Activated effector memory CD4-positive, alpha-beta T cell treated with Interleukin-2 at 50 U/mL for 16 hours (primary cell): ENCODE data around the gene AGL.
"Not testable (repeated sequence)": the region's sequence is repeated elsewhere in the genome, so short reads cannot be mapped to it uniquely, and the experiment has no call there.

Source experiments
- DNase-seq: peaks from one replicate; pipeline ENCODE4 v3.0.0-alpha.2; 2020

AGL gene

DNA sequence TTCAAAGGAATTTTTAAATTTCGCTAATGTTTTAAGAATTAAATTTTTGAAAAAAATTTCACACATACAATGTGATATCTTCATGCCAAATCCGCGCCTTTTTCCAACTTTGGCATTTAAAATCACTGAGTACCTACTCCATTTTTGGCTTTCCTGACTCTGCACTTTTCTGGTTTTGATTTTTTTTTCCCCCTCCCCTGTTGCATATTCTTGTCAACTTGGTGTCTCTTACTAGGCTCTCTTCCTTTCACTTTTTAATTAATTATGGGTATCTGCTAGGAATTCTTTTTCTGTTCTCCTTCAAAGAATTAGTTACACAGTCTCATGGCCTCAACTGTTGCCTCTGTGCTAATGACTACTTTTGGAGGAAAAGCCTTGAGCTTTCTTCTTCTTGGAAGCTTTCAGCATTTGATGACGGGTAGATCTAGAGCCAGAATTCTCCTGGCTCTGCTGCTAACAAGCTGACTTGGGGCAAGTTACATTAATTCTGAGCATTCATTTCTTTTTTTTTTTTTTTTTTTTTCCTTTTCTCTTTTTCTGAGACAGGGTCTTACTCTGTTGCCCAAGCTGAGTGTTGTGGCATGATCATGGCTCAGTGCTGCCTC is 1.8 kb downstream of the AGL start:
- no peak for DNase-seq

DNA sequence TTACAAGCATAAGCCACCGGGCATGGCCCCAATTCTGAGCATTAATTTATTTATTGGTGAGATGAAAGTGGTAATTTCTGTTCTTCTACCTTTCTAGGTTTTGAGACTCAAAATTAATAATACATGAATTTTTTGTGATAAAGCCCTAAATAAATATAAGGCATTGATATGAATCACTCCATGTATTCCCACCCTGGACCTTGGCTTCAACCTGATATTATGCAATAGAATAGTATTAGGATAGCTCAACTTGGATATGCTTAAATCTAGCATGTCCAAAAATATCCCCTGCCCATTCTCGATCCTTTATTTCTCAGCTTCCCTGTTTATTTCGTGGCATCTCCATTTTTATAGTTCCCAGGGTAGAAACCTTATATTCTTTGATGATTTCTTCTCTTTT is 2.5 kb downstream of the AGL start:
- no peak for DNase-seq

DNA sequence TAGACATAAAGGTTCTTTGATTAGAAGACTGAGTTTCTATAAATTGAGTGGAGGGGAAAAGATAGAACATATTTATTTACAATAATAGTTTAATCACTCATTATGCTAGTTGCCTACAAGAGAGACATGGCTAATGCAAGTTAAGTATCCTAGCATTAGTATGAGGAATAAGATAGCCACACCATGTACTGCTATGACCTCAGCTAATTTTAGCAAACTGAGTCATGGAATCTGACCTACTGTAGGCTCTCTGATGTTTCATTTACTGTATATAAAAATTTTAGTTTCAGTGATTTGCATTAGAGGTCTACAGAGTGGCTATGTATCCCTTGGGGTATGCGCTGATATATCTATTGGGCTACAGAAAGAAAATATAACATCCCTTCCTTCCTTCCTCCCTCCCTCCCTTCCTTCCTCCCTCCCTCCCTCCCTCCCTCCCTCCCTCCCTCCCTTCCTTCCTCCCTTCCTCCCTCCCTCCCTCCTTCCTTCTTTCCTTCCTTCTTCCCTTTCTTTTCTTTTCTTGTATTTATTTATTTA is 5.8 kb downstream of the AGL start:
- DNase-seq: no peak

DNA sequence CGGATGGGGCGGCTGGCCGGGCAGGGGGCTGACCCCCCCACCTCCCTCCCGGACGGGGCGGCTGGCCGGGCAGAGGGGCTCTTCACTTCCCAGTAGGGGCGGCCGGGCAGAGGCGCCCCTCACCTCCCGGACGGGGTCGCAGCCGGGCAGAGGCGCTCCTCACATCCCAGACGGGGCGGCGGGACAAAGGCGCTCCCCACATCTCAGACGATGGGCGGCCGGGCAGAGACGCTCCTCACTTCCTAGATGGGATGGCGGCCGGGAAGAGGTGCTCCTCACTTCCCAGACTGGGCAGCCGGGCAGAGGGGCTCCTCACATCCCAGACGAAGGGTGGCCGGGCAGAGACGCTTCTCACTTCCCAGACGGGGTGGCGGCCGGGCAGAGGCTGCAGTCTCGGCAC is 6.9 kb downstream of the AGL start:
- not testable (repeated sequence) for DNase-seq

DNA sequence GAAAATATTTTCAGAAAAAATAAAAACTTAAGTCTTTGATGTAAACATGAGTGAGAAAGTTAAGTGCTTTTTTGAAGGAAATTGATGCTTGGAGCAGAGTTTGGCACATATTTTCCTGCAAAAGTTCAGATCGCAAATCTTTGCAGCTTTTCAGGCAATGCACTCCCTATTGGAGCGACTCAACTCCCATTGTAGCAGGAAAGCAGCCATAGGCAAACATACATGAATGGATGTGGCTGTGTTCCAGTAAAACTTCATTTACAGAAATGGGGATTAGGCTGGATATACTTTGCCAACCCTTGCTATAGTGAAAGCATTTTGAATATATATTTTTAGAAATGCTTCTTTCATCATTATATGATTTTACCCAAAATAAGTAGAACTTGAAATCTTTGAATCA is 8.1 kb downstream of the AGL start:
- DNase-seq: no peak

DNA sequence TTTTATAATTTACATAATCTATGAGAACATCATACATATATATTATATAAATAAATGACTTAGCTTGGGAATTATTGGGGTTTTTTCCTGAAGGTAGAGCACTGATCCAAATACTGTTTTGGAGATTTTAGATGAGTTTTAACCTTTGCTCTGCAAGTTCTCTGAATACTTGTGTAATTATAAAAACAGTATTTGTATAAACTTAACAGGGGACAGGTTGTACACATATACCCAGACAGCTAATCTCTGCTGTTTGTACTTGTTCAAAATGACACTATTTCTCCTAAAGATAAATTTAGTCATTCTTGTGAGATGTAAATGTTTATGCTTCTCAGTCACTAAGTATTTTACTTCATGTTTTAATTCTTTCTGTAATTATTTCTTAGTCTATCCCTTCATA is 8.7 kb downstream of the AGL start:
- no peak for DNase-seq

DNA sequence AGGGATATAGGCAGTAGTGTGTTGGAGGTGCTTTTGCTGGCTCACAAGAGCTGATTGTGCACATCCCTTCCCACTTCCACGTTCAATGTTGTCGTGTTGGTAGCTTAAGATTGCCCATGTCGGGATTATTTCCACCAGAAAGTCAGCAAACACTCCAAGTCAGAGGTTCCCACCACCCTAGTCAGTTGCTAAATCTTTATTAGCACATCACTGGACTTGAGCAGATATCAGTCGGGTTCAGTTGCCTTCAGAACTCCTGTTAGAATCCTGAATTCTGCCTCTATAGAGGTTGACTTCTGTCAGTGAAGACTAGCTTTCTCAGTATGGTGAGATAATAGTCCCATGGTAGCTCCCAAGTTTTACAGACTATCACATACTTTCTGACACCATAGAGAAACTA is 10.5 kb downstream of the AGL start:
- DNase-seq: no peak

DNA sequence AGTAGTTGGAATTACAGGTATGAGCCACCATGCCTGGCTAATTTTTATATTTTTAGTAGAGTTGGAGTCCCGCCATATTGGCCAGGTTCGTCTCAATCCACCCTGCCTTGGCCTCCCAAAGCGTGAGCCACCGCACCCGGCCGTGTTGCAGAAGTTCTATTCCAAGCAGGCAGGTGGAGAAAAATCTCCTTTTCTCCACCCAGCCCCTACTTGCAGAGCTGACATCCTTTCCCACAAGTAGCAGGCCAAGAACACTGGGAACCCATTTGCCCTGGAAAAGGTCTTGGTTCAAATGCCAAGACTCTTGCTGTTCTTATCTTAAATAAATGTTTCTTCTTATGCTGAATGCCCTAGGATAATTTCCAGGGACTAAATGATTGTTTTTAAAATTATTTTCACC is 17.5 kb downstream of the AGL start:
- DNase-seq: no peak

DNA sequence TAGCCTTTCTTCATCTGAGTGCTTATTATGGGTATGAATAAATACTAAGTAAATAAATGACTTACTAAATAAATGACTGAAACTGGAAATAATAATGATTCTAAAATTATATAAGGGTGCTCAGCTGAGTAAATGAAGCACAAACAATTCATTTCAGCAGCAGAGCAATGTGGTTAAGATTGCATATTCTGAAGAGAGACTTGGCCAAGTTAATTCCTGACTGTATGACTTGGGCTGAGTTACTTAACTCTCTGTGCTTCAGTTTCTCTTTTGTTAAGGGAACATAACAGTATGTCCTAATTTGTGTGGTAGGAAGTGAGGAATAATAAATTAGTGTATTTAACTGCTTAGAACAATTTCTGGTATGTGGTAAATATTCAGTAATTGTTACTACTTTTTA is 19.1 kb downstream of the AGL start:
- no peak for DNase-seq

DNA sequence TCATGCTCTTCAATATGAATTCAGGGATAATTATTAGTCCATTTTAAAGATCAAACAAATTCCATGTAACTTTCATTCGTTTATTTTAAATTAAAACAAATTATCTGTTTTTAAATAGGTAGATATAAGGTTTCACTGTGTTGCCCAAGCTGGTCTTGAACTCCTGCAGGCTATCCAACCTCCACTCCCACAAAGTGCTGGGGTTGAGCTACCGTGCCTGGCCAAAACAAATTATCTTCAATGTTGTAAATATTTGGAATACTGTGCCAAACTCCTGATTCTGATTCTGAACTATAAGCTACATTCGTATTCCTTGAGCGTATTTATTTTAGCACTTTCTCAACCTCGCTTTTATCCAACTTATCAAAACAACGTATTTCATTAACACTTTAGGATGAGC is 19.6 kb downstream of the AGL start:
- DNase-seq: no peak

DNA sequence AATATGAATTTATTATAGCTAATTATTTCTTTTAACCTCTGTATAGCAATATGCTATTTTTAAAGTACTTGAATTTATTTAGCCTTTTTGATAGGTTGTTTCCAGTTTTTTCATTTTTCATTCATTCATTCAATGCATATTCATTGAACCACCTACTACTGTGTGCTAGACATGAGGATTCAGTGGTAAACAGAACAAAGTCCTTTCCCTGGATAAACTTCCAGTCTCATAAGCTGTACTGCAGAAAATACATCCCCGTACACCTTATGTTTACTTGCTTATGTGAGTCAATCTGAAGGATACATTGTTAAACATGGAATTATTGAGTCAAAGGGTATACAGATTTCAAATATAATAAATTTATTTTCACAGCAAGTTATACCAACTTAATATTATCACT is 21.9 kb downstream of the AGL start:
- DNase-seq: no peak

DNA sequence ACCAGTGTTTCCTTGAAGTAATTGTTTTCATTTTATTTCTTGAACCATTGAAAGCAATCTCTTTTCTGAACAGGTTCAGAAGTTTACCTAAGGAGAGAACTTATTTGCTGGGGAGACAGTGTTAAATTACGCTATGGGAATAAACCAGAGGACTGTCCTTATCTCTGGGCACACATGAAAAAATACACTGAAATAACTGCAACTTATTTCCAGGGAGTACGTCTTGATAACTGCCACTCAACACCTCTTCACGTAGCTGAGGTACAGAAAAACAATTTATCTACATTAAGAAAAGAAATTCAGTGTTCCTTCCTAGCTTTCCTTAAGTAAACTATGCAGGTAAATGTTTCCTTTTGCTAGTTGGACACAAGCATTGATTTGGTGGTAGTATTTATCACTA is 27.4 kb downstream of the AGL start:
- no peak for DNase-seq

DNA sequence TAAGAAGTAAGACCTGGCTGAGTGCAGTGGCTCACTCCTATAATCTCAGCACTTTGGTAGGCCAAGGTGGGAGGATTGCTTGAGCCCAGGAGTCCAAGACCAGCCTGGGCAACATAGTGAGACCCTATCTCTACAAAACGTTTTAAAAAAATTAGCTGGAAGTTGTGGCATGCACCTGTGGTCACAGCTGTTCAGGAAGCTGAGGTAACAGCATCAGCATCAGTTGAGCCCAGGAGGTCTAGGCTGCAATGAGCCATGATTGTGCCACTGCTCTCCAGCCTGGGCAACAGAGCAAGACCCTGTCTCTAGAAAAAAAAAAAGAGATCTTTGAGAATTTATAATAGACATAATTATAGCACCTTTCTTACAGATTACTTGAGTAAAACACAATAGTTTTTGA is 36.0 kb downstream of the AGL start:
- no peak for DNase-seq

DNA sequence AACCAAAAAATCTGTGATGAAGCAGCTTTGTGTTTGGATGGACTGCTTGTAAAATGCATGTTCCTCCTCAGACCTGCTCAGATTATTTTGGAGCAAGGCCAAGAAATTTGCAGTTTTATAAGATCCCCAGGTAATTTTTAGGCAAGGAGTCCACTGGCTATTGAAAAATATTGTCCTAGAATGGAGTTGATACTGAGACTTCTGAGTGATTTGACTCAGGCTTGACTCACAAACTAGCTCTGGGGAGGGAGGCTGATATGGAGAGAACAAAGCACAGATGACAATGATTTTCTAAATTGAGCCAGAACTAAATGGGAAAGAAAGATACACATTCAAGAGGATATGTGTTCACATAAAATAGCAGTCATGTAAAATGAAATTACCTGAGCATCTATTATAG is 36.7 kb downstream of the AGL start:
- no peak for DNase-seq

DNA sequence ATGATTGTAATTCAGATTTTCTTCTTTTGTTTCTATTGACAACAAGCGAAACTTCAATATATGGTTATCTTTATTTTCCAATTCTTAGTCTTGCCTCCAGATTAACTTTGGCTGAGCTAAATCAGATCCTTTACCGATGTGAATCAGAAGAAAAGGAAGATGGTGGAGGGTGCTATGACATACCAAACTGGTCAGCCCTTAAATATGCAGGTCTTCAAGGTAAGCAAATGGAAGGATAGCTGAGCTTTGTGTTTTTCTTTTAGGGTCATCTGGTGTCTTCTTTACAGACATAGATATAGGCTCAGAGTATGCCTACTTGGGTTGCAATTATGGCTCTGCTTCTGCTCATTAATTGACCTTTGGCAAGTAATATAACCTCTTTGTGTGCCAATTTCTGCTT is 37.7 kb downstream of the AGL start:
- DNase-seq: no peak

DNA sequence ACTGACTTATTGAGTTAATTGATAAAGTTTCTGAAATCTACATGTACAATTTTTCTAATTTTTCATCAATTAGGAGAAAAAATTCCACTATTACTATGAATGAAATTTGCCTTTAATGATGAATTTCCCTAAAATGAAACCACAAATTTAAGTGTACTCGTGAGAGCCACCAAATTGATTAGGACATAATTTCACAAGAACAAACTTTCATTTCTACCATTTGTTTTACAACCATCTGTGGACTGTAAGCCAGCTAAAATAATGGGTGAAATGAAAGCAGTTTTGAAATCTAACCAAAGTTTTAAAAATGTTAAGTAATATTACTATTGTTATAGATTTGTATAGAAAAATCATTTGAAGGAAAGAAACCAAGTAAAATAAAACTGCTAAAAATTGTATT is 41.8 kb downstream of the AGL start:
- DNase-seq: no peak

DNA sequence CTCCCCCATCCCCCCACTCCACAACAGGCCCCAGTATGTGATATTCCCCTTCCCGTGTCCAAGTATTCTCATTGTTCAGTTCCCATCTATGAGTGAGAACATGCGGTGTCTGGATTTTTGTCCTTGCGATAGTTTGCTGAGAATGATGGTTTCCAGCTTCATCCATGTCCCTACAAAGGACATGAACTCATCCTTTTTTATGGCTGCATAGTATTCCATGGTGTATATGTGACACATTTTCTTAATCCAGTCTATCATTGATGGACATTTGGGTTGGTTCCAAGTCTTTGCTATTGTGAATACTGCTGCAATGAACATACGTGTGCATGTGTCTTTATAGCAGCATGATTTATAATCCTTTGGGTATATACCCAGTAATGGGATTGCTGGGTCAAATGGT is 53.1 kb downstream of the AGL start:
- not testable (repeated sequence) for DNase-seq

DNA sequence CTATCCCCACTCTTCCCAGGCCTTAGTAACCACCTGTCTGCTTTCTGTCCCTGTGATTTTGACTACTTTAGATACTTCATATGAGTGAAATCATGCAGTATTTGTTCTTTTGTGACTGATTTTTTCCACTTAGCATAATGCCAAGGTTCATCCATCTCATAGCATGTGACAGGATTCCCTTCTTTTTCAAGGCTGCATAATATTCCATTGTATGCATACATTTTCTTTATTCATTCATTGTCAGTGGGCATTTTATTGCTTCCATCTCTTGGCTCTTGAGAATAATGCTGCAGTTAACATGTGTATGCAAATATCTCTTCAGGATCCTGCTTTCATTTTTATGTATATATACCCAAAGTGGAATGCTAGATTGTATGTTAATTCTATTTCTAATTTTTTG is 56.4 kb downstream of the AGL start:
- DNase-seq: no peak

DNA sequence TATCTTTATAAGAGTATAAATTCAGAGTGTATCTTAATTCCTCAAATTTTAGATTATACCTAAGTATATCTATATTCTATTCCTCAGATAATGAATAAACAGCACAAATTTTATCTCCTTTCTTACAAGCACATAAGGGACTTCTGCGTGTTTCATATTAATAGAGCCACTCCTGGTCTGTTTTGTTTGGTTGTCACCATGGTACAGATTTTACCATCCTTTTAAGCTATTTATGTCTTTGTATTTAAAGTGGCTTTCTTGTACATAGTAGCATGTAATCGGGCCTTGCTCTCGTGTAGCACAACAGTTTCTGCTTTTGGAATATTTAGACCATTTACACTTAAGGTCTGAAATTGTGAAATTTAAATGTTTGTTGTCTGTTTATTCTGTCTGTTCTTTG is 67.1 kb downstream of the AGL start:
- DNase-seq: no peak

DNA sequence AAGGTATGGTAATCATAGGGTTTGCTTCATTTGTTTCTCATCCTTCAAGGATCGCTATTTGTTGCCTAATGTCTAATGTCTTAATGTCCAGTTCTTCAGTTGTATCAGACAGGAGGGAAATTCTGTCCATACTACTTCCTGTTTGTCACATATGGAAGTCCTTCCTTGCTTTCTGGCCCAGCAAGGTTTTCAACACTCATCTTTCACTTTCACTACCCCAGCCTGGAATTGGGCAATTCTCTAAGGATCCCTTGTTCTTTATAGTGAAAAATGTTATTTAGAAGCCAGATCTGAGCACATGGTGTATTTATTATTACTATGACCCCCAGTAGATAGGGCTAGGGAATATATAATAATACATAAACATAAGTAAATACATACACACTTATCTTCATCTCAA is 69.1 kb downstream of the AGL start:
- no peak for DNase-seq

DNA sequence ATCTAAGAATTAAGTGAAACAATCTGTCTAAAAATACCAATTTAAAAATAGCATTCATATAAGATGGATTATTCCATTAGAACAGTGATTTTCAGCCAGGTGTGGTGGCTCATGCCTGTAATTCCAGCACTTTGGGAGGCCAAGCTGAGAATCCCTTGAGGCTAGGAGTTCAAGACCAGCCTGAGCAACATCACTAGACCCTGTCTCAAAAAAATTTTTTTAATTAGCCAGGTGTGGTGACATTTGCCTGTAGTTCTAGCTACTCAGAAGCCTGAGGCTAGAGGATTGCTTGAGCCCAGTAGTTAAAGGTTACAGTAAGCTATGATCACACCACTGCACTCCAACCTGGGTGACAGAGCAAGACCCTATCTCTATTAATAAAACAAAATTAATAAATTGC is 84.6 kb downstream of the AGL start:
- DNase-seq: no peak

DNA sequence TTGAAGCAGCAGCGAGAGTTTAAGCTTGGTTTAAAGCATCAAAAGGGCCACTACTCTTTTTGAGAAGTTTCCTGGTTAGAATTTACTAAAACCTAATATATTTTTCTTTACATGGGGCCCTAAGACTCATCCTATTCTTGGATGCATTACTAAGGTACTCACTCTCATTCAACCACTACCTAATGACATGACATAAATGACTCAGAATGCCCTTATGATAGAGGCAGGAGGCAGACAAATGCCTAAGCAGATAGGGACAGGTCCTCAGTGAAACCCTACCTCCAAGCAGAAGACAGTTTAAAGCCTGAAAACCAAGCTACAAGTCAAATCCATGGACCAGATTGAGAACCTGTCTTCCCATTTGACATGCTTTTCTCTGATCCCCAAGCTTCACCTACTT is 85.4 kb downstream of the AGL start:
- no peak for DNase-seq

DNA sequence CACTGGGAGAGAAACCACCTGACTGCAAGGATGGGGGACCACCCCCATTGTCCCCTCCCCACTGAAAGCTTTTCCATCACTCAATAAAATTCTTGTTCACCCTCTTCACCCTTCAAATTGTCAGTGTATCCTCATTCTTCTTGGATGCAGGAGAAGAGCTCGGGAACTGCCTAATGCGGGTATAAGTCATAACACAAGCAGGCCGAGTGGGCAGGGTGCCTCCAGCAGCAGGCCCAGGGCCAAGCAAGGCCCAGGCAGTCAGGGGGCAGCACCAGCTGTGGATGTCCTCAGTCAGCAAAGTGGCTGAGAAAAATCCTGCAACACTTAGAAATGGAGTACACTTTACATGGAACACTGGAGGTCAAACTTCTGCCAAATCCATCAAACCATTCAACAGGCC is 85.9 kb downstream of the AGL start:
- DNase-seq: no peak

DNA sequence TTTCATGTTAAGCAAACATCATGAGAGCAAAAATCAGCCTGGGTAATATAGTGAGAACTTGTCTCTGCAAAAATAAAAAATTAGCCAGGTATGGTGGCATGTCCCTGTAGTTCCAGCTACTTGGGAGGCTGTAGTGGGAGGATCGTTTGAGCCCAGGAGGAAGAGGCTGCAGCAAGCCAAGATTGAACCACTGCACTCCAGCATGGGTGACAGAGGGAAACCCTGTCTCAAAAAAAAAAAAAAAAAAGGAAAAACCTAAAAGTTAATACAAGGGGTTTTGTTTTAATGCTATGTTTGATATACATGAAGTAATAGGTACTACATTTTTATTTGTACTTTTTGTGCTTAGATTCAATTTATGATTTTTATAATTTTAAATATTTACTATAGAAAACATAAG is 92.6 kb downstream of the AGL start:
- DNase-seq: no peak

DNA sequence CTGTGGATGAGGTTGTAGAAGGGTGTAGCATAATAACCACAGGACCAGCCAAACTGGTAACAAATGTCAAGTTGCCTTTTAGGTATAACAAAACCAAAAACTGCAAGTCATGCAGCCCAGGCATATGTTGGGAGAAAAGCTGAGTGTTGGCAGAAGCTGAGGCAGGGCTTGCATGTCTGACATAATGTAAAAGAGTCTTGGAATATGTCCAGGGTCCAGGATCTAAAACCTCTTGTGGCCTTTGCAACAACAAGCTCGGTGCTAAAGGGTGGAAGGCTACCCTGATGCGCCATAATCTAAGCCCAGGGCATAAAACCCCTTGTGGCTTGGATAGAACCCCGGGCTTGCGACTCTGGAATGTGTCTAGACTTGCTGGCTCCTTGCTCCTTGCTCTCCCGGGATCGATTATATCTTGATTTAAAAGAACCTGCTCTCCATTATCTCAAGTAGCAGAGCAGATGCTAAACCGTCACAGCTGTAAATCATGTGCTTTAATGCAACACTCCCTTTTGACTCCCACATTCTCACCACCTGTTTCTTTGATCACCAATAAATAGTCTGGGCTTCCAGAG is 93.1 kb downstream of the AGL start:
- no peak for DNase-seq
